ENCODE results near the gene ZFR. TPM values are rescaled to one million over a fixed set of nuclear protein-coding genes. Genes with fewer than 3 reads are reported as not detected.

Gene ZFR
- total RNA-seq, 1 experiment from 2014 or later: 62.4 TPM

- no CpG with 5 or more reads among the region's 1 CpG for WGBS (ENCODE audit: extremely low coverage, insufficient read length, low lambda C conversion rate)
- Histone ChIP-seq H2AK5ac (ENCODE audit: insufficient read length, low read length) (no peak overlapping the region), H3K4ac (ENCODE audit: low read depth, low read length) (no peak overlapping the region), H3K4me1 (ENCODE audit: insufficient read depth, low read length) (no peaks in the 10 kb centered on the region; the same call in 1 of the 2 replicates), H3K79me2 (ENCODE audit: insufficient read depth, low read length) (peaks cover 21% of the 10 kb centered on the region; the same call in 1 of the 2 replicates), H3K18ac (ENCODE audit: insufficient read length, low read depth, low read length) (no peak overlapping the region), H2BK12ac (ENCODE audit: insufficient read length, low read depth, low read length) (no peak overlapping the region), H2BK120ac (ENCODE audit: low read depth, low read length, poor library complexity, severe bottlenecking) (no peak overlapping the region), H2AFZ (ENCODE audit: low read length) (no peak overlapping the region), H3K14ac (ENCODE audit: insufficient read depth, low read length) (no peak overlapping the region), H4K91ac (ENCODE audit: insufficient read length, low read depth, low read length) (no peak overlapping the region), H3K4me2 (ENCODE audit: insufficient read depth, insufficient read length, low read length) (no peak overlapping the region), H3K23me2 (ENCODE audit: insufficient read length, low read depth, low read length, poor library complexity, severe bottlenecking) (no peaks in the 10 kb centered on the region), H3K27ac (ENCODE audit: insufficient read length, low read depth, low read length) (no peak overlapping the region), H3K79me1 (ENCODE audit: insufficient read depth, low read depth, low read length, poor library complexity, severe bottlenecking) (peaks cover 17% of the 10 kb centered on the region), H3K27me3 (ENCODE audit: insufficient read depth, low read length) (no peaks in the 10 kb centered on the region), H4K8ac (replicated peaks; ENCODE audit: insufficient read length, low read depth, low read length) (no peak overlapping the region), H4K5ac (ENCODE audit: insufficient read length, low read depth, low read length) (no peak overlapping the region), H3K9ac (ENCODE audit: extremely low read depth, insufficient read length, low read length) (no peak overlapping the region), H3T11ph (ENCODE audit: low read length) (no peak overlapping the region), H2BK20ac (ENCODE audit: low read depth, low read length, poor library complexity, severe bottlenecking) (no peak overlapping the region), H3K23ac (ENCODE audit: insufficient read length, low read depth, low read length) (no peak overlapping the region), H4K20me1 (ENCODE audit: control insufficient read depth, insufficient read depth, insufficient read length) (no peaks in the 10 kb centered on the region), H3K56ac (ENCODE audit: insufficient read length, low read depth, low read length) (no peak overlapping the region), H2BK5ac (ENCODE audit: insufficient read length, low read length) (no peak overlapping the region), H2BK15ac (ENCODE audit: low read depth, low read length) (no peak overlapping the region), H3K9me3 (ENCODE audit: control insufficient read depth, low read depth, low read length) (no peaks in the 10 kb centered on the region)
- no peak overlapping the region for H3K27ac Mint-ChIP-seq
- peaks cover 9 to 24% (median 13%) of the 10 kb centered on the region in 3 experiments for H3K36me3 Mint-ChIP-seq (ENCODE audit: insufficient read depth in 1 of 3, low read depth in 3 of 3)
- no peaks in the 10 kb centered on the region for H3K27me3 Mint-ChIP-seq (ENCODE audit: low read depth)
- peaks cover 7 to 13% of the 10 kb centered on the region in 2 experiments for H3K4me1 Mint-ChIP-seq
- no peak for TF ChIP-seq CTCF (conservative IDR thresholded peaks at IDR 0.05)
- no peak for DNase-seq
- H3K9me3 Mint-ChIP-seq: 0 out of 5 replicates have a peak, but pooled peaks cover 0 to 2% of the 10 kb centered on the region in 2 experiments
- H3K4me3 Mint-ChIP-seq: no peak overlapping the region
Observed at GRCh38 chr5:32434221-32434620, 10.3 kb downstream of the ZFR start.
